ENCODE measurements around the gene ZNF492. TPM values are rescaled to one million over a fixed set of nuclear protein-coding genes. Genes with fewer than 3 reads are reported as not detected.

The ZNF492 gene
- total RNA-seq, 1 experiment from 2014 or later, result not detected

- Histone ChIP-seq H3K4me3 (ENCODE audit: low read depth, low read length, poor library complexity, severe bottlenecking) (no peak overlapping the region), H3K27ac (ENCODE audit: low read depth, low read length, poor library complexity, severe bottlenecking) (no peak overlapping the region), H3K27me3 (replicated peaks; ENCODE audit: insufficient read depth, low read depth, low read length, poor library complexity) (no peaks in the 10 kb centered on the region), H3K36me3 (ENCODE audit: insufficient read depth, low read length, poor library complexity, severe bottlenecking) (no peaks in the 10 kb centered on the region), H3K4me1 (ENCODE audit: insufficient read depth, low read length, poor library complexity, severe bottlenecking) (no peaks in the 10 kb centered on the region), H3K9me3 (ENCODE audit: low read depth, low read length, poor library complexity, severe bottlenecking) (peaks cover 52% of the 10 kb centered on the region)
- ChIA-PET POLR2A (ENCODE audit: low non-redundant PET) (no interaction called here), CTCF (no interaction called here)
- no TSS peak for BruUV-seq (replicated peaks)
- intact Hi-C loops (cut with micrococcal nuclease; ENCODE audit: unreplicated experiment), result no loop called here
- TF ChIP-seq CTCF (conservative IDR thresholded peaks at IDR 0.05; ENCODE audit: low read depth, low read length) (no peak), EZH2 (IDR thresholded peaks at IDR 0.05; ENCODE audit: borderline replicate concordance, low read depth, low read length, poor library complexity, severe bottlenecking) (no peak)
- DNase-seq (ENCODE audit: low spot score), result no peak
These were observed 31.4 kb upstream of the ZNF492 start for GRCh38 chr19:22602631-22603272.

GRCh38 chr19:22603518-22604440 is 30.3 kb upstream of the ZNF492 start:
- Histone ChIP-seq H3K4me1 (ENCODE audit: insufficient read depth, low read length, poor library complexity, severe bottlenecking) (no peaks in the 10 kb centered on the region), H3K4me3 (ENCODE audit: low read depth, low read length, poor library complexity, severe bottlenecking) (no peak overlapping the region), H3K27me3 (replicated peaks; ENCODE audit: insufficient read depth, low read depth, low read length, poor library complexity) (no peaks in the 10 kb centered on the region), H3K9me3 (ENCODE audit: low read depth, low read length, poor library complexity, severe bottlenecking) (peaks cover 47% of the 10 kb centered on the region), H3K36me3 (ENCODE audit: insufficient read depth, low read length, poor library complexity, severe bottlenecking) (no peaks in the 10 kb centered on the region), H3K27ac (ENCODE audit: low read depth, low read length, poor library complexity, severe bottlenecking) (no peak overlapping the region)
- TF ChIP-seq CTCF (conservative IDR thresholded peaks at IDR 0.05; ENCODE audit: low read depth, low read length) (no peak), EZH2 (IDR thresholded peaks at IDR 0.05; ENCODE audit: borderline replicate concordance, low read depth, low read length, poor library complexity, severe bottlenecking) (no peak)
- intact Hi-C loops (cut with micrococcal nuclease; ENCODE audit: unreplicated experiment), result no loop called here
- POLR2A ChIA-PET (ENCODE audit: low non-redundant PET), result no interaction called here
- no TSS peak for BruUV-seq (replicated peaks)
- no peak for DNase-seq (ENCODE audit: low spot score)
- CTCF ChIA-PET, result no interaction called here

GRCh38 chr19:22604571-22605274 is 29.4 kb upstream of the ZNF492 start:
- H3K4me3 ChIP-seq (ENCODE audit: low read depth, low read length, poor library complexity, severe bottlenecking), result no peak overlapping the region
- no TSS peak for BruUV-seq (replicated peaks)
- H3K27ac ChIP-seq (ENCODE audit: low read depth, low read length, poor library complexity, severe bottlenecking), result no peak overlapping the region
- H3K9me3 ChIP-seq (ENCODE audit: low read depth, low read length, poor library complexity, severe bottlenecking), result peaks cover 44% of the 10 kb centered on the region
- no peaks in the 10 kb centered on the region for H3K36me3 ChIP-seq (ENCODE audit: insufficient read depth, low read length, poor library complexity, severe bottlenecking)
- DNase-seq (ENCODE audit: low spot score), result no peak
- intact Hi-C loops (cut with micrococcal nuclease; ENCODE audit: unreplicated experiment), result no loop called here
- no peaks in the 10 kb centered on the region for H3K27me3 ChIP-seq (replicated peaks; ENCODE audit: insufficient read depth, low read depth, low read length, poor library complexity)
- CTCF ChIA-PET, result no interaction called here
- TF ChIP-seq EZH2 (IDR thresholded peaks at IDR 0.05; ENCODE audit: borderline replicate concordance, low read depth, low read length, poor library complexity, severe bottlenecking), result no peak
- TF ChIP-seq CTCF (conservative IDR thresholded peaks at IDR 0.05; ENCODE audit: low read depth, low read length), result no peak
- POLR2A ChIA-PET (ENCODE audit: low non-redundant PET), result no interaction called here
- no peaks in the 10 kb centered on the region for H3K4me1 ChIP-seq (ENCODE audit: insufficient read depth, low read length, poor library complexity, severe bottlenecking)
